ENCODE results near the gene MAGED4. TPM values are rescaled to one million over a fixed set of nuclear protein-coding genes. Genes with fewer than 3 reads are reported as not detected.
A peak's percentile ranks its signal among the peaks of the same experiment; 100 is the strongest.

MAGED4 gene
- total RNA-seq, 1 experiment from 2014 or later, result 66.7 TPM

- ChIA-PET CTCF (no interaction called here), POLR2A (no interaction called here)
- Mint-ChIP-seq H3K9me3 (peaks cover 29% of the 10 kb centered on the region), H3K27ac (no peak overlapping the region), H3K4me3 (no peak overlapping the region), H3K27me3 (ENCODE audit: low read depth) (no peaks in the 10 kb centered on the region; the same call in 1 of the 2 replicates), H3K4me1 (peaks cover 5% of the 10 kb centered on the region), H3K36me3 (peaks cover 17% of the 10 kb centered on the region)
- TF ChIP-seq HMGA2 (CRISPR knock-in tag; IDR thresholded peaks at IDR 0.05), result no peak
- TF ChIP-seq CDX4 (CRISPR knock-in tag; IDR thresholded peaks at IDR 0.05; ENCODE audit: borderline replicate concordance), result no peak
- TF ChIP-seq ZBTB43 (CRISPR knock-in tag; IDR thresholded peaks at IDR 0.05), result no peak
- no peak for TF ChIP-seq CREM (CRISPR knock-in tag; IDR thresholded peaks at IDR 0.05)
- no peak for TF ChIP-seq ZNF423 (CRISPR knock-in tag; IDR thresholded peaks at IDR 0.05)
- no peak for TF ChIP-seq TEAD4 (CRISPR knock-in tag; IDR thresholded peaks at IDR 0.05)
- no peak for TF ChIP-seq NFYB (CRISPR knock-in tag; conservative IDR thresholded peaks at IDR 0.05; ENCODE audit: low read depth)
- no peak for TF ChIP-seq E2F1 (CRISPR knock-in tag; IDR thresholded peaks at IDR 0.05)
- TF ChIP-seq IRF1 (CRISPR knock-in tag; IDR thresholded peaks at IDR 0.05), result no peak
- DNase-seq (ENCODE audit: low spot score) (no peak), ATAC-seq (no peak)
Measured at GRCh38 chrX:52216541-52216940, 31.9 kb downstream of the MAGED4 start.

- ATAC-seq (peak; percentile 99), DNase-seq (ENCODE audit: low spot score) (peak; percentile 51)
- CTCF ChIA-PET, result interaction anchor here (1.1 kb wide), 1 partner anchor 212 kb away, joined by 3 read pairs; no protein-coding TSS in a partner anchor
- Mint-ChIP-seq H3K36me3 (peaks cover 19% of the 10 kb centered on the region), H3K9me3 (peaks cover 31% of the 10 kb centered on the region), H3K4me1 (peaks cover 5% of the 10 kb centered on the region), H3K27ac (no peak overlapping the region), H3K27me3 (ENCODE audit: low read depth) (no peaks in the 10 kb centered on the region; the same call in 1 of the 2 replicates), H3K4me3 (no peak overlapping the region)
- POLR2A ChIA-PET, result no interaction called here
- TF ChIP-seq FOXK1 (CRISPR knock-in tag; IDR thresholded peaks at IDR 0.05) (no peak), FOXP1 (CRISPR knock-in tag; IDR thresholded peaks at IDR 0.05; ENCODE audit: borderline replicate concordance) (no peak), ZSCAN18 (CRISPR knock-in tag; IDR thresholded peaks at IDR 0.05) (no peak)
Measured at GRCh38 chrX:52217494-52218160, 32.9 kb downstream of the MAGED4 start.

GRCh38 chrX:52220936-52221335 lies 36.2 kb downstream of the MAGED4 start:
- H3K9me3 Mint-ChIP-seq, result peaks cover 31% of the 10 kb centered on the region
- peaks cover 19% of the 10 kb centered on the region for H3K36me3 Mint-ChIP-seq
- H3K27ac Mint-ChIP-seq, result no peak overlapping the region
- H3K27me3 Mint-ChIP-seq (ENCODE audit: low read depth), result peaks cover 3% of the 10 kb centered on the region
- POLR2A ChIA-PET, result no interaction called here
- ATAC-seq (no peak), DNase-seq (ENCODE audit: low spot score) (no peak)
- H3K4me3 Mint-ChIP-seq, result no peak overlapping the region
- H3K4me1 Mint-ChIP-seq, result peaks cover 5% of the 10 kb centered on the region
- CTCF ChIA-PET, result no interaction called here
- TF ChIP-seq ZNF396 (CRISPR knock-in tag; IDR thresholded peaks at IDR 0.05; ENCODE audit: borderline replicate concordance), result no peak
- TF ChIP-seq ZMAT4 (CRISPR knock-in tag; IDR thresholded peaks at IDR 0.05), result no peak
- no peak for TF ChIP-seq CBFB (CRISPR knock-in tag; IDR thresholded peaks at IDR 0.05; ENCODE audit: low read depth)
- TF ChIP-seq ELF4 (CRISPR knock-in tag; IDR thresholded peaks at IDR 0.05; ENCODE audit: low read depth), result no peak
- TF ChIP-seq ETV6 (CRISPR knock-in tag; IDR thresholded peaks at IDR 0.05), result no peak
- no peak for TF ChIP-seq ATF3 (CRISPR knock-in tag; conservative IDR thresholded peaks at IDR 0.05)
- no peak for TF ChIP-seq OVOL2 (CRISPR knock-in tag; IDR thresholded peaks at IDR 0.05; ENCODE audit: borderline replicate concordance)
- TF ChIP-seq TP53 (CRISPR knock-in tag; IDR thresholded peaks at IDR 0.05), result no peak
- no peak for TF ChIP-seq AFF4 (CRISPR knock-in tag; IDR thresholded peaks at IDR 0.05; ENCODE audit: borderline replicate concordance)
- no peak for TF ChIP-seq CREB1 (CRISPR knock-in tag; IDR thresholded peaks at IDR 0.05)
- TF ChIP-seq ESRRA (CRISPR knock-in tag; IDR thresholded peaks at IDR 0.05; ENCODE audit: borderline replicate concordance), result no peak

Data from WTC11 (cell line).